ENCODE results near the gene NCAM1. TPM values are rescaled to one million over a fixed set of nuclear protein-coding genes. Genes with fewer than 3 reads are reported as not detected.

NCAM1 gene
- total RNA-seq, 1 donor from 2014 or later = 33.6 TPM

DNA sequence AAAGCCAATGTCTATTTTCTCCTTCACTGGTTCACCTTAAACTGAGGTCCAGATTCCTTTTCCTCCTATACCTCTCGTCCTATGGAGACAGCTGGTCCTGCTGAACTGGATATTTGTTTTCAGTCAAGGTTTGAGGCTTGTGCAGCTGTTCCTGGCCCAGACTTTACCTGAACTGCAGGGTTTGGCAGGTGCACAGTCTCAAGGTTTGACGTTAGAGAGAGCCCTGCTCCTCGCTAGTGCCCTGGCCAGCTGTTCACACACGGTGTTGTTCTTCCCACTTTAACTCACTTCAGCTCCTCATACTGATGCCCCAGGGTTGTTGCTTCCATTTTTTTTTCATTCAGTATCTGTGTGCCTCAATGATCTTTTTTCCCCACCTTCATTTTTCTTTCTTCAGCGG, 279.2 kb downstream of the NCAM1 start:
- TF ChIP-seq POLR2A (IDR thresholded peaks at IDR 0.05) = no peak
- no peak for TF ChIP-seq POLR2AphosphoS5 (IDR thresholded peaks at IDR 0.05; ENCODE audit: insufficient read depth in 1 of 2, low read depth in 1 of 2)
- no peak for TF ChIP-seq CTCF (IDR thresholded peaks at IDR 0.05)
- intact Hi-C loops (cut with DNase I) = no loop called here
- Histone ChIP-seq H3K4me1 (peaks cover 11% of the 10 kb centered on the region), H3K9me3 (no peaks in the 10 kb centered on the region), H3K36me3 (no peaks in the 10 kb centered on the region), H3K27ac (peak overlapping the region; percentile 55), H3K27me3 (no peaks in the 10 kb centered on the region), H3K4me3 (no peak overlapping the region)
- DNase-seq (ENCODE audit: extremely low spot score in 2 of 2) = no peak

- H3K36me3 ChIP-seq = no peaks in the 10 kb centered on the region
- no peaks in the 10 kb centered on the region for H3K9me3 ChIP-seq
- H3K4me1 ChIP-seq = peaks cover 11% of the 10 kb centered on the region
- H3K4me3 ChIP-seq = no peak overlapping the region
- H3K27ac ChIP-seq = peak overlapping the region; percentile 55
- TF ChIP-seq POLR2A (IDR thresholded peaks at IDR 0.05) (no peak), CTCF (IDR thresholded peaks at IDR 0.05) (no peak), POLR2AphosphoS5 (IDR thresholded peaks at IDR 0.05; ENCODE audit: insufficient read depth in 1 of 2, low read depth in 1 of 2) (no peak)
- no peaks in the 10 kb centered on the region for H3K27me3 ChIP-seq
- no peak for DNase-seq (ENCODE audit: extremely low spot score in 2 of 2)
- intact Hi-C loops (cut with DNase I) = no loop called here
Measured at GRCh38 chr11:113240790-113241635, 279.8 kb downstream of the NCAM1 start.

GRCh38 chr11:113241636-113242054, 280.4 kb downstream of the NCAM1 start:
- peak overlapping the region; percentile 55 for H3K27ac ChIP-seq
- TF ChIP-seq POLR2AphosphoS5 (IDR thresholded peaks at IDR 0.05; ENCODE audit: insufficient read depth in 1 of 2, low read depth in 1 of 2) (no peak), POLR2A (IDR thresholded peaks at IDR 0.05) (no peak), CTCF (IDR thresholded peaks at IDR 0.05) (no peak)
- intact Hi-C loops (cut with DNase I) = no loop called here

DNA sequence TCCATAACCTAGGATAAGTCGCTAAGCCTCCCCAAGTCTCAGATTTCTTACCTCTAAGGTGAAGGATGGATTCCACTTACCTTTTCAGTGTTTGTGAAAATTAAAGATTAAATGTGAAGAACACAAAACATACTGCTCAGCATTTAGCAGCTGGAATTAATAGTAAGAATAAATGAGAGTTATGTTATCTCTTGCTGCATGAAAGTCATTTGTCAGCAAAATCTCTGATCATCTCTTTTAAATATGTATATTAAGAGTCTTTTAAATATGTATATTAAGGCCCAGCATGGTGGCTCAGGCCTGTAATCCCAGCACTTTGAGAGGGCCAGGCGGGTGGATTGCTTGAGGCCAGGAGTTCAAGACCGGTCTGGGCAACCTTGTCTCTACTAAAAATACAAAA, 280.8 kb downstream of the NCAM1 start:
- TF ChIP-seq POLR2A (IDR thresholded peaks at IDR 0.05) (no peak), POLR2AphosphoS5 (IDR thresholded peaks at IDR 0.05; ENCODE audit: insufficient read depth in 1 of 2, low read depth in 1 of 2) (no peak), CTCF (IDR thresholded peaks at IDR 0.05) (no peak)
- Histone ChIP-seq H3K27ac (peak overlapping the region; percentile 55), H3K4me1 (peaks cover 11% of the 10 kb centered on the region), H3K36me3 (no peaks in the 10 kb centered on the region), H3K9me3 (no peaks in the 10 kb centered on the region), H3K27me3 (no peaks in the 10 kb centered on the region), H3K4me3 (no peak overlapping the region)
- no peak for DNase-seq (ENCODE audit: extremely low spot score in 2 of 2)
- intact Hi-C loops (cut with DNase I) = no loop called here

More at GRCh38 chr11:113241636-113242054, 280.4 kb downstream of the NCAM1 start:
- H3K36me3 ChIP-seq = no peaks in the 10 kb centered on the region
- peaks cover 11% of the 10 kb centered on the region for H3K4me1 ChIP-seq
- DNase-seq (ENCODE audit: extremely low spot score in 2 of 2) = no peak
- H3K4me3 ChIP-seq = no peak overlapping the region
- no peaks in the 10 kb centered on the region for H3K9me3 ChIP-seq
- H3K27me3 ChIP-seq = no peaks in the 10 kb centered on the region

- Histone ChIP-seq H3K36me3 (no peaks in the 10 kb centered on the region), H3K4me3 (peak overlapping the region; percentile 26 to 34), H3K27ac (peak overlapping the region; percentile 55), H3K27me3 (no peaks in the 10 kb centered on the region), H3K9me3 (no peaks in the 10 kb centered on the region), H3K4me1 (peaks cover 11% of the 10 kb centered on the region)
- intact Hi-C loops (cut with DNase I) = no loop called here
- no peak for DNase-seq (ENCODE audit: extremely low spot score in 2 of 2)
- no peak for TF ChIP-seq POLR2AphosphoS5 (IDR thresholded peaks at IDR 0.05; ENCODE audit: insufficient read depth in 1 of 2, low read depth in 1 of 2)
- TF ChIP-seq CTCF (IDR thresholded peaks at IDR 0.05) = no peak
- no peak for TF ChIP-seq POLR2A (IDR thresholded peaks at IDR 0.05)
Measured at GRCh38 chr11:113242767-113243397, 281.7 kb downstream of the NCAM1 start.

Data from vagina (tissue), 2 donors.